Activated CD4-positive, alpha-beta T cell treated with anti-CD3 and anti-CD28 coated beads, Interleukin-2, amount 50 U/mL, for 1 hour (primary cell): Measurements from ENCODE around the gene DVL1.
A peak's percentile ranks its signal among the peaks of the same experiment; 100 is the strongest.

Source experiments
- DNase-seq: peaks from one replicate; pipeline ENCODE4 v3.0.0-alpha.2; 2020

The DVL1 gene

DNA sequence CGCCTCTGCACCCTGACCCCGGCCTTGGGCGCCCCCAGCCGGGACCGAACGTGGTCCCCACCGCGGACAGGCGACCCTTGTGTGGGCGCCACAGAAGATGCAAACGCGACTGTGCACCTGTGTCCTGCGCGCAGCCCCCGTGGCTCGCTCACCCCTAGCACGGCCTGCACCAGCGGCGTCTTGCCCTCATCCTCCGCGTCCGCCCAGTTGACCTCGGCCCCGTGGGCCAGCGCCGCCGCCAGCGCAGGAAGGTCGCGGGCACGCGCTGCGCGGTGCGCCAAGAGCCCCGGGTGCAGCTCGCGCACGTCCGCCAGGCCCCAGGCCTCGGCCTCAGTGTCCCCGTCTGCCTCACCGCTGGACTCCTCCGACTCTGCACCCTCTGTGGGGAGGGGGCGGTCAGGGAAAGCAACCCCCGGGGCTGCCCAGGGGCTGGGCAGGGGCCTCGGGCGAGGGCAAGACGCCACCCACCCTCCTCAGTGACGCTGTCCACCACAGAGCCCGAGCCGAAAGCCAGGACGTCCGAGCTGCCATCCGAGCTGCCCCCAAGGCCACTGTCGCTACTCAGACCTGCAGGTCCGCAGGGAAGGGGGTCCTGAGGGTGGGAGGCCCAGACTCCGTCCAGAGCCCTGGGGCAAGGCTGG is 54.8 kb downstream of the DVL1 start:
- no peak for DNase-seq

DNA sequence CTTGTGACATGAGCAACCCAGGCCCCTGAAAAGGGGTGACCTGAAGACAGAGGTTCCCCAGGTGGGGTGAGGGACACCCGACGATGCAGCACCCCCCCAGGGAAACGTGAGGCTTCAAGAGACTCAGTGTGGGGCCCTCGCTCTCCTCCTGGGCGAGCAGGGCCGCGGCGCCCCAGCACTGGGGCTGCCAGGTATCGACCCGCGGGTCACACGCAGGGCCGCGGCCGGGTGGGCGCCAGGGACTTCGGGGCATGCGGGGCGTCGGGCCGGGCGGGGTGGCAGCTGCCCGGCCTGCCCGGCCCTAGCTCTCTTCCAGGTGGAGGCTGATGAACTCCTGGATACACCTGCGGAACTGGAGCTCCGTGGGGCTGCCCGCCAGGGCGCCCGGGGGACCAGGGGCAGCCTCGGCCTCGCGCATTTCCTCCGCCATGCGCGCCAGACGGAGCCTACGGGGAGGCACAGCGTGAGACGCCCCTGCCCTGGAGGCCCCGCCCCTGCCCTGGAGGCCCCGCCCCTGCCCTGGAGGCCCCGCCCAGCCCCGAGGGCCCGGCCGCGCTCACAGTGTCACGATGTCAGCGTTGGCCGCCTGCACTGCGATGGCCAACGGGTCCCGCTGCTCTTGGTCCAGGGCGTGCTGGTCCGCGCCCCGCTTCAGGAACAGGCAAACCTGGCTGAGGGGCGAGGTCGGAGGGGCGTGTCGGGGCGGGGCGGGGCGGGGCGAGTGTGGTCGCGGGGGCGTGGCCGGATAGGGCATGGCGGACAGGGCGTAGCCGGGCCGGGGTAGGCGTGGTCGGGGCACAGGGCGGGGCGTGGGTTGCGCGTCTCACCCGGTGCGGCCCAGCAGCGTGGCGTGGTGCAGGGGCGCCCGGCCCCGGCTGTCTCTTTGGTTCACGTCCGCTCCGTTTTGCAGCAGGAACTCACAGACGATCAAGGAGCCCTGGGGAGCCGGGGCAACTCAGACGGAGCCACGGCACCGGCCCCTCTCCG is 55.7 kb downstream of the DVL1 start:
- no peak for DNase-seq

DNA sequence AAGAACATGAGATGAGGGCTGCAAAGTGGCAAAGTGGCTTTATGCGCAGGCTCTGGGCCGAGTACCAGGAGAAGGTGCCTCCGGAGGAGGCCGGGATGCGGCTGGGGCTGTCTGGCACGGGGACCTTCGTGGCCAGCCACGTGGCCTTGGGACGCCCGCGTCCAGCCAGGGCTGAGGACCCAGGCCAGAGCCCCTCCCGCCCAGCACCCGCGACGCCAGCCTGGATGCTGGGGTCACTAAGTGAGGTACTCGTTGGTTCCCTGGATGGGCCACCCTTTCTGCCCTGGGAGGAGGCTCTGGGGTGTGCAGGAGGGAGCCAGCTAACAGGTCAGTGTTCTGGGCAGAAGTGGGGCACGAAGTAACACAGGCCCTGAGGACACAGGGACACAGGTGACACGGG is 56.4 kb downstream of the DVL1 start:
- no peak for DNase-seq

DNA sequence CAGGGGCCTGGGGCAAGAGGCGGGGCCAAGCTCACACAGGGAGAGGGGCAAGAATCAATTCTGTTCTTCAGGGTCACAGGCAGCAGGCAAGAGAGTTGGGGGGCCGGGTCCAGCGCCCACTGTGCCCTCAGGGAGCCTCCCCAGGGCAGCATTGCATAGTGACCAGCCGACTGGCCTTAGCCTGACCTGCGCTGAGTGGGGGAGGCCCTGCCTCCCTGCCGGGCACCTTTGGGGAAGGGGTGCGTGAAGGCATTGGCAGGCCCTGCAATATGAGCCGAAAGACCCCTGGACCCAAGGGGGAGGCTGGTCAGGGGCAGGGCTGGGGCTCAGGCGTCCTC is 56.8 kb downstream of the DVL1 start:
- DNase-seq = no peak

DNA sequence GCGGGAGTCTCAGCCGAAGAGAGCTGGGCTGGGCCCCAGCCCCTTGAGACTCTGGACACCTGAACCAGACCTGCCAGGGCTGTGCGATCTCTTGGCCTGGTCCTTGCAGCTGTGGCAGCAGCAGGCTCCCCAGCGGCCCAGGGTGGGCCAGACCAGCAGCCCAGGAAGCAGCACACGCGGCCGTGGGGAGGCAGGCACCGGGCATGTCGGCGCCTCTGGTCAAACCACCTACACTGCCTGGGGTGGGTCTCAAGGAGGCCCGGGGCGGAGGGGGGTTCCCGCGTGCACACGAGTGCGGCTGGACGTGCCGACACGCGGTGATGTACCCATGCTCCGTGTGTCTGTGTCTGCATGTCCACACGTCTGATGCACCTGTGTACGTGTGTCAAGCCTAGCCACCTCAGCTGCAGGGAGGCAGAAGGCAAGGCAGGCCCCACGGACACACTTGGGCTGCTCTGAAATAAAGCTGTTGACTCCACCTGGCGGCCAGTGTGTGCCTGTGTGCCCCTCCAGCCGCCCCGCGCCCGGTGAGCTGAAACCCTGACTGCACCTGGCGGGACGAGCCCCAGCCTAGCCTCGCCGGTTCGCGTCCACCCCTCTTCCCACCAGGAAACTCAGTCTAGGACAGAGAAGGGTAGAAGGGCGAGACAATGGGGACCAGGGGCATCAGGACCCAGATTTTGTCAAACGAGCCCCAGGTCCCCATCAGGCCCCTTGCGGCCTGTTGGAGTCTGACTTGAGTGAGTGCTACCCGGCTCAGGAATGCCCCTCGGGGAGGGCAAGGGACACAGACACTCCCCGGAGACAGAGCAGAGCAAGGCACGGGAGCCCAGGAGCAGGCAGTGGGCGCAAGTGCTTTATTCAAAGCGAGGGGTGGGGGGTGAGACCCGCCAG is 57.4 kb downstream of the DVL1 start:
- DNase-seq = peak; percentile 70

DNA sequence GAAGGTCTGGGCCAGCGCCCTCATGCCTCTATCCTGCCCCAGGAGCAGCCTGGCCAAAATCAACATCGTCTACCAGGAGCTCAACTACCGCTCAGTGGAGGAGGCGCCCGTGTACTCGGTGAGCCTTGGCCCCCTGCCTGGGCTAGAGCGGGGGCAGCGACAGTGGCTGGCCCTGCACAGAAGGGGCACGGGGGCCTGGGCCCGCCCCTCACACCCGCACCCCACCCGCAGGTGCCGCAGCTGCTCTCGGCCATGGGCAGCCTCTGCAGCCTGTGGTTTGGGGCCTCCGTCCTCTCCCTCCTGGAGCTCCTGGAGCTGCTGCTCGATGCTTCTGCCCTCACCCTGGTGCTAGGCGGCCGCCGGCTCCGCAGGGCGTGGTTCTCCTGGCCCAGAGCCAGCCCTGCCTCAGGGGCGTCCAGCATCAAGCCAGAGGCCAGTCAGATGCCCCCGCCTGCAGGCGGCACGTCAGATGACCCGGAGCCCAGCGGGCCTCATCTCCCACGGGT is 58.1 kb downstream of the DVL1 start:
- no peak for DNase-seq

DNA sequence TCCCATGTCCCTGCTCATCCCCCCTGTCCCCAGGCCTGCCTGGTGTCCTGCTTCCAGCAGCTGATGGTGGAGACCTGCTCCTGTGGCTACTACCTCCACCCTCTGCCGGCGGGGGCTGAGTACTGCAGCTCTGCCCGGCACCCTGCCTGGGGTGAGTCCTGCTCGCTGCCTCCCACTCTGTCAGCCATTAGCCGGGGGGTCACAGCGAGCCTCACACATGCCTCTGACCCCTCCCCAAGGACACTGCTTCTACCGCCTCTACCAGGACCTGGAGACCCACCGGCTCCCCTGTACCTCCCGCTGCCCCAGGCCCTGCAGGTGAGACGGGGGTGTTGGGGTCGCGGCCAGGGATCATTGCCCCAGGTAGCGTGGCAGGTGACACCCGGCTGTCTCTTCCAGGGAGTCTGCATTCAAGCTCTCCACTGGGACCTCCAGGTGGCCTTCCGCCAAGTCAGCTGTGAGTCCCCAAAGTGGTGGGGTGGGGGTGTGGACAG is 58.9 kb downstream of the DVL1 start:
- peak; percentile 67 for DNase-seq

DNA sequence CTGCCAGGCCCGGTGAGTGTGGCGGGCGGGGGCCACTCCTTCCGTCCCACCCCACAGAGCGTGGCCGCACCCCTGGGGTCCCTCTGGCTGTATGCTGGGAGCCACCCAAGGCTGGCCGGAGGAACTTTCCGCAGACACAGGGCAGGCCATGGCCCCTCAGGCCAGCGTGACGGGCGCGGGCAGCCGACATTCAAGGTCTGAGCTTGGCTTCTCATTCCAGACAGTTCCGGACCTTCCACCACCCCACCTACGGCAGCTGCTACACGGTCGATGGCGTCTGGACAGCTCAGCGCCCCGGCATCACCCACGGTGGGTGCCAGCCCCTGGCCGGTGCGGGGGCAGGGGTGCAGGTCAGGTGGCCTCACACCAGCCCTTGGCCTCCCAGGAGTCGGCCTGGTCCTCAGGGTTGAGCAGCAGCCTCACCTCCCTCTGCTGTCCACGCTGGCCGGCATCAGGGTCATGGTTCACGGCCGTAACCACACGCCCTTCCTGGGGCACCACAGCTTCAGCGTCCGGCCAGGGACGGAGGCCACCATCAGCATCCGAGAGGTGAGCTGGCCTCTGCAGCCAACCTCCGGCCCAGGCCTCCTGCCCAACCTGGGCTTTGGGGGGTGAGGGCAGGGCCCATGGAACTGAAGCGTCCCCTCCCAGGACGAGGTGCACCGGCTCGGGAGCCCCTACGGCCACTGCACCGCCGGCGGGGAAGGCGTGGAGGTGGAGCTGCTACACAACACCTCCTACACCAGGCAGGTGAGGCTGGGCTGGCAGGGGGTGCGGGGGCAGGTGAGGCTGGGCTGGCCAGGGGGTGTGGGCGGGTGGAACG is 61.7 kb downstream of the DVL1 start:
- DNase-seq = no peak

DNA sequence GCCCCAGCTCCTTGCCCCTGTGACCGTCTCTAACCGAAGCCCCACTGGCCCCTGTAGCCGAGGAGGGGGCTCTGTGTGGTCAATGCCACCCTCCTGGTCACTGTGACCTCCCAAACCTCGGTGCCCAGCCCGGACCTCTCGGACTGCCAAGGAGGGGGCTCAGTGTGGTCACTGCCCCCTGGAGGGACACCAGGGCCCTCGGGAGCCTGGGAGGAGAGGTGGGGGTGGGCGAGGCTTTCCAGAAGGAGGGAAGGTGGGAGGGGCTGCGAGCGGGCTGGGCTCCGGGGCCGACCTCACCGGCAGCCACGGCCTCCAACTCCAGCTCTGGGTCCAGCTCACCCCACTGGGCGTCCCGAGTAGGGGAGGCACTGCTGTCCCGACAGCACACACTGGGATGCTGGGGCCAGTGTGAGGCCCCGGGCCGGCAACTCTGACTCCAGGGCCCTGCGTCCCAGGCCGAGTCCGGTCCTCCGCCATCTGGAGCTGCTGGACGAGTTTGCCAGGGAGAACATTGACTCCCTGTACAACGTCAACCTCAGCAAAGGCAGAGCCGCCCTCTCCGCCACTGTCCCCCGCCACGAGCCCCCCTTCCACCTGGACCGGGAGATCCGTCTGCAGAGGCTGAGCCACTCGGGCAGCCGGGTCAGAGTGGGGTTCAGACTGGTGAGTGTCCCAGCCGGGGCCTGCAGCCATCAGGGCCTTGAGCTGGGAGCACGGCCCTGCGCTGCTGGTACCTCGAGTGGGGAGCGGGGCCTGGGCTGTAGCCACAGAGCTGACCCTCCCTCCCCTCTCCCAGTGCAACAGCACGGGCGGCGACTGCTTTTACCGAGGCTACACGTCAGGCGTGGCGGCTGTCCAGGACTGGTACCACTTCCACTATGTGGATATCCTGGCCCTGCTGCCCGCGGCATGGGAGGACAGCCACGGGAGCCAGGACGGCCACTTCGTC is 62.6 kb downstream of the DVL1 start:
- DNase-seq = no peak

DNA sequence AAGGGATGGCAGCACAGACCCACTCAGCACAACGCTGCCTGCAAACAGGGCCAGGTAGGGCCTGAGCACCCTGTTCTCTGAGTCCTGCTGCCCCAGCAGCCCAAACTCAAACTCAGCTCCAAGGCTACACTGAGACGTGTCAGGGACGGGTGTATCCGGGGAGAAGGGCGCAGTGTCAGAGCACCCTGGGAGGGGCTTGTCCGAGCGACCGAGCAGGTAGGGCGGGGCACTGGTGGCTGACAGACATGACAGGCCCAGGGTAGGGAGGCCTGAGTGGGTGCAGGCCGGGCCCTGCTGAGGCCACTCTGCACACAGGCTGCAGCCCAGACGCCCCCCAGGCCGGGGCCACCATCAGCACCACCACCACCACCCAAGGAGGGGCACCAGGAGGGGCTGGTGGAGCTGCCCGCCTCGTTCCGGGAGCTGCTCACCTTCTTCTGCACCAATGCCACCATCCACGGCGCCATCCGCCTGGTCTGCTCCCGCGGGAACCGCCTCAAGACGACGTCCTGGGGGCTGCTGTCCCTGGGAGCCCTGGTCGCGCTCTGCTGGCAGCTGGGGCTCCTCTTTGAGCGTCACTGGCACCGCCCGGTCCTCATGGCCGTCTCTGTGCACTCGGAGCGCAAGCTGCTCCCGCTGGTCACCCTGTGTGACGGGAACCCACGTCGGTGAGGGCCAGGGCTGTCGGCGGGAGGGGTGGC is 63.5 kb downstream of the DVL1 start:
- DNase-seq = no peak
